Transverse colon (tissue), 4 donors: ENCODE data around the gene GNAI3. TPM values are rescaled to one million over a fixed set of nuclear protein-coding genes. Genes with fewer than 3 reads are reported as not detected.

Experiments
- DNase-seq: peaks from one replicate; pipeline ENCODE4 v3.0.0-alpha.2; 2019
- H3K27ac ChIP-seq, 4 donors: fragments of 200-600 bp; sonication (generic); 2 replicates each; pipeline ENCODE4 v1.5.1; 2016 to 2018; ENCODE audit warnings: inconsistent platforms in 4 of 4
- H3K27me3 ChIP-seq: fragments of 200-600 bp; sonication (generic); 2 replicates; pipeline ENCODE4 v1.5.1; 2017; ENCODE audit warnings: inconsistent platforms
- H3K36me3 ChIP-seq, 4 donors: fragments of 200-600 bp; sonication (generic); 2 replicates each; pipeline ENCODE4 v1.5.1; 2017 to 2019; ENCODE audit warnings: inconsistent platforms in 4 of 4
- H3K4me1 ChIP-seq, 4 donors: fragments of 200-600 bp; sonication (generic); 2 replicates each; pipeline ENCODE4 v1.5.1; 2017 to 2020; ENCODE audit warnings: inconsistent platforms in 4 of 4
- H3K4me3 ChIP-seq, 4 donors: fragments of 200-600 bp; sonication (generic); 1 replicate in 1 of 4; 2 replicates in 3 of 4; pipeline versions ENCODE4 v1.5.1 to v1.6.1; 2017 to 2019; ENCODE audit warnings: inconsistent platforms in 4 of 4
- H3K9me3 ChIP-seq, 2 donors: fragments of 200-600 bp; sonication (generic); 2 replicates each; pipeline ENCODE4 v1.5.1; 2017 to 2019; ENCODE audit warnings: inconsistent platforms in 2 of 2
- EP300 ChIP-seq: sonication (generic); formaldehyde crosslinking; IDR thresholded peaks from one replicate; pipeline ENCODE4 v1.6.1; 2017; ENCODE audit warnings: antibody characterized with exemption, low read depth
- POLR2A ChIP-seq: fragments of 450-650 bp; IDR thresholded peaks from one replicate; pipeline ENCODE4 v1.6.1; 2016; ENCODE audit warnings: antibody characterized with exemption, mild to moderate bottlenecking, moderate library complexity
- POLR2AphosphoS5 ChIP-seq, 3 donors: sonication (generic); formaldehyde crosslinking; IDR thresholded peaks; one replicate each; pipeline ENCODE4 v1.6.1; 2016; ENCODE audit warnings: antibody characterized with exemption in 3 of 3
- WGBS, 2 donors: methylation state at CpG; one replicate each; pipeline ENCODE4 v1.1.5; 2018; ENCODE audit warnings: low coverage in 1 of 2; 5-methylcytosine and 5-hydroxymethylcytosine counted together
- in situ Hi-C, 4 donors: fragments of 200-750 bp; cut with MboI; loops; one replicate each; pipeline versions ENCODE4 v1.15.0 to v1.15.1; 2017; ENCODE audit warnings: low sequenced_read_pairs in 3 of 4, low pct_ligation_motif_present in 1 of 4, low pct_unique_long_range_greater_than_20kb in 1 of 4
- intact Hi-C: fragments of 100-400 bp; cut with DNase I; formaldehyde crosslinking; loops from one replicate; pipeline ENCODE4 v1.15.1; 2023; ENCODE audit warnings: low total_unique reads
- total RNA-seq, 4 donors: library from RNA; depleted of rRNA; stranded (reverse); fragments of >200 nt; gene quantifications; one replicate each; pipeline ENCODE4 v1.1.0, GENCODE V29; 2016
- TF ChIP-seq, protein P1 (sequence below), 5 experiments: fragments of 200-600 bp in 3 of 5; fragments of 450-650 bp in 2 of 5; sonication (generic) in 3 of 5; IDR thresholded peaks; 1 replicate in 2 of 5; 2 replicates in 3 of 5; pipeline ENCODE4 v1.5.1; 2016 to 2017; ENCODE audit warnings: antibody characterized with exemption in 5 of 5, inconsistent platforms in 3 of 5, mild to moderate bottlenecking in 2 of 5, moderate library complexity in 1 of 5

Gene GNAI3
- total RNA-seq, 4 donors from 2014 or later = 2.2 to 7.5 (median 5.1) TPM

DNA sequence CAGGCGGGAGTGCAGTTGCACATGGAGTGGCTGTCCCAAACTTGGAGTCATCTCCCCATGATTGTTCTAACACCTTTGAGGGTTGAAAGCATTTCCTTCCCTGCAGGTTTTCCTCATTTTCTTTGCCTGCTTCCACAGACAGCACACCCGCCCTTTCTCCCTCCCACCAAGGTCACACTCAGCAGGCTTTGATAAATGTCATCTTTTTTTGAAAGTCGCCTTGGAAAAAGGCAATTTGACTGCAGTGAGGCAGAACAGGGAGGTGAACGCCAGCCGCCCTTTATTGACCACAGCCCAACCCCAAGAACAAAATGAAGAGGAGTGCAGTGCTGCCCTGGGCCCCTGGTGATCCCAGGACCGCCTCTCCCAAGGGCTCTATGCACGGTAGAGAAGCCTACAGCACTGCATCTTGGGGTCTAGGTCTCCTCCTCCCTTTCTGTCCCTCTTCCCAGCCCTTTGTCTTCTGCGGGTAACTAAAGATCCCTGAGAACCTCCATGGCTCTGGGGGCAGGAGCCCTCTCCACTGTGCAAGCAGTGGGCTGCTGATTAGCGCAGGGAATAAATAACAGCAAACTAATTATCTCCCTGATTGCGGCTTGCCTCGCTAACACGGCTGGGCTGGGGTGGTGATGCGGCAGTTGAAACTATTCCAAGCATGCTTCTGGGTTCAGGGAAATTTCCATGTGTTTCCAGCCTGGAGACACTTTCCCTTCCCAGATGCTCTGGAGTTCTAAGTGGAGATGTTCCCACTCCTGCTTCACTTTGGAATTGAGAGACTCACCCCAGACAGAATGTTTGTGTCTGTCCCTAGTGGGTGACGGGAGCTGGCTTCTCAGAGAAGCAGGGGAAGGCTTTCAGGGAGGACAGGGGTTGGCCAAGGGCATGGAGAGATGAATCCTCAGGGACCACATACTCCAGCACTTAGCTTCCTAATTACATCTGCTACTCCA lies 27.1 kb upstream of the GNAI3 start:
- no peak overlapping the region for H3K27ac ChIP-seq
- in situ Hi-C loops = no loop called here
- H3K4me3 ChIP-seq = no peak overlapping the region
- peaks cover 0 to 5% (median 0%) of the 10 kb centered on the region in 4 donors for H3K4me1 ChIP-seq
- H3K36me3 ChIP-seq = no peaks in the 10 kb centered on the region
- TF ChIP-seq POLR2AphosphoS5 (IDR thresholded peaks at IDR 0.05) (no peak), POLR2A (no peak), EP300 (no peak)
- TF ChIP-seq, protein P1, sequence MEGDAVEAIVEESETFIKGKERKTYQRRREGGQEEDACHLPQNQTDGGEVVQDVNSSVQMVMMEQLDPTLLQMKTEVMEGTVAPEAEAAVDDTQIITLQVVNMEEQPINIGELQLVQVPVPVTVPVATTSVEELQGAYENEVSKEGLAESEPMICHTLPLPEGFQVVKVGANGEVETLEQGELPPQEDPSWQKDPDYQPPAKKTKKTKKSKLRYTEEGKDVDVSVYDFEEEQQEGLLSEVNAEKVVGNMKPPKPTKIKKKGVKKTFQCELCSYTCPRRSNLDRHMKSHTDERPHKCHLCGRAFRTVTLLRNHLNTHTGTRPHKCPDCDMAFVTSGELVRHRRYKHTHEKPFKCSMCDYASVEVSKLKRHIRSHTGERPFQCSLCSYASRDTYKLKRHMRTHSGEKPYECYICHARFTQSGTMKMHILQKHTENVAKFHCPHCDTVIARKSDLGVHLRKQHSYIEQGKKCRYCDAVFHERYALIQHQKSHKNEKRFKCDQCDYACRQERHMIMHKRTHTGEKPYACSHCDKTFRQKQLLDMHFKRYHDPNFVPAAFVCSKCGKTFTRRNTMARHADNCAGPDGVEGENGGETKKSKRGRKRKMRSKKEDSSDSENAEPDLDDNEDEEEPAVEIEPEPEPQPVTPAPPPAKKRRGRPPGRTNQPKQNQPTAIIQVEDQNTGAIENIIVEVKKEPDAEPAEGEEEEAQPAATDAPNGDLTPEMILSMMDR (IDR thresholded peaks at IDR 0.05) = no peak
- DNase-seq = no peak
- 76 to 79% methylated on average over 9 to 14 of the region's 14 CpGs for WGBS, 2 donors
- H3K27me3 ChIP-seq = peaks cover 6% of the 10 kb centered on the region
- no peaks in the 10 kb centered on the region for H3K9me3 ChIP-seq
- intact Hi-C loops = no loop called here

DNA sequence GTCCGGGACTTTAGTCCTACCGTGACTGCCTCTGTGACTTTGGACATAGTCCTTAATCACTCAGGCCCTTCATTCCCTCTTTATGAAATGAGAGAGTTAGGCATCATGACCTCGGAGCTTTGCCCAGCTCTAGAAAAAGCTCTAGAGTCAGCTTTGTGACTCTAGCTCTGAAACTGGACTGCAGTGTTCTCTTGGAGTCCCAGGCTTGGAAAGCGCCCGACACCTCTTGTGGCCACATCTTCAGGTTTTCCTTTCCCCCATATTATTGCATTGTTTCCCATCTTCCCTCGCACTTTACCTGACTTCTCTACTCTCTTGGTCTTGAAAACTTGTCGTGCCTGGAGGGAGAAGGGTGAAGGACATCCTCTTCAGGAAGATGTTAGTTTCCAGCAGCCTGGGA lies 26.4 kb upstream of the GNAI3 start:
- no peak overlapping the region for H3K27ac ChIP-seq
- H3K4me1 ChIP-seq = no peaks in the 10 kb centered on the region
- peaks cover 6% of the 10 kb centered on the region for H3K27me3 ChIP-seq
- no peaks in the 10 kb centered on the region for H3K36me3 ChIP-seq
- WGBS, 2 donors = 79 to 92% methylated on average over 6 to 7 of the region's 7 CpGs
- in situ Hi-C loops = no loop called here
- intact Hi-C loops = no loop called here
- TF ChIP-seq POLR2AphosphoS5 (IDR thresholded peaks at IDR 0.05) (no peak), POLR2A (no peak)
- TF ChIP-seq, protein P1 (IDR thresholded peaks at IDR 0.05) = no peak
- H3K4me3 ChIP-seq = no peak overlapping the region
- no peak for DNase-seq
- H3K9me3 ChIP-seq = no peaks in the 10 kb centered on the region

DNA sequence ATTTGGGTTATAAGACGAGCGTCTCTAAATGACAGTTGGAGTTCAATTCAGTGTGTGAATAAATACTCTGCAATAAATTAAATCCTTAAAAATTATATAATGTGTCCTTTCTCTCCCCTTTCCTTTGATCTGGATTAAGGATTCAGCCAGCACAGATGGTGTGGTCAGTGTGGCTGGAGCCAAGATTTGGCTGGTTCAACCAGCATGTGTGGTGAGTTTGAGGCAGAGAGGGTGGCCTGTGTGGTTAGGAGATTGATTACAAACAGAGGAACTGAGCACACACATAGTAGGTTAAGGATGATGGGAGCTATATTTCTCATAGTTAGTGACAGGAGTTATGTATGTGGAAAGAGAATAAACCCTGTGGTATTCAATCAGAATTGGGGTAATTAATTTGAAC lies 24.7 kb upstream of the GNAI3 start:
- in situ Hi-C loops (no loop called here), intact Hi-C loops (no loop called here)
- no peaks in the 10 kb centered on the region for H3K9me3 ChIP-seq
- no peaks in the 10 kb centered on the region for H3K4me1 ChIP-seq
- 85 to 96% methylated on average over 2 of the region's 2 CpGs for WGBS, 2 donors
- no peak overlapping the region for H3K27ac ChIP-seq
- TF ChIP-seq POLR2A (no peak), POLR2AphosphoS5 (IDR thresholded peaks at IDR 0.05) (no peak)
- TF ChIP-seq, protein P1 (IDR thresholded peaks at IDR 0.05) = no peak
- no peak overlapping the region for H3K4me3 ChIP-seq
- no peaks in the 10 kb centered on the region for H3K36me3 ChIP-seq
- peaks cover 6% of the 10 kb centered on the region for H3K27me3 ChIP-seq
- no peak for DNase-seq

DNA sequence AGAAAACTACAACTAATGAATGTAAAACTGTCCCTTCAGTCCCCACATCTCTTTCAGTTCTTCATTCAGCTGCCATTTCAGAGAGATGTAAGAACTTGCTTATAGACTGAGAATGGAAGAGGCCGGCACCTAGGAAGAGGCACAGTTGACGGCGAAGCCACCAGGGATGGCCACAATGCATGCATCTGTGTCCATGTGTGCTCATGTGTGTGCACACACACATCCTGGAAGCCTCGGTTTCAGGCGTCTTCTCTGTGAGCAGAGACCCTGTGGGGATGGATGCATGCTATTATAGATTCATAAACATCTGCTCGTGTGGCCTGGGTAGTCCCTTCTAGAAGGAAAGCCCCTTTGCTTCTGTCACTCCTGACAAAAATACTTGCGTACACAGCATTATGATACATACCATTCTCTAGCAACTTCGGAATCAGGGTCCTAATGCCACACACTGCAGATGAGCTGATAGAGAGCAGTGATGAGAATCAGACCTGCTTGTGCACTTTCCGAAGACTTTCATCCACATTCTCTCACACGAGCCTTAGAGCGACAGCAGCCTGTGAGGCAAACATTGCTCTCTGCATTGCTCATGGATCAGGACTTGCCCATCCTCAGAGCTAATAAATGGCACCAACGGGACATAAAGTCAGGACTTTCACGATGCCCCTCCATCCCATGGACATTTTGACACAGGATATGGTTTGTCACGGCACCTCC lies 21.2 kb upstream of the GNAI3 start:
- H3K36me3 ChIP-seq = no peaks in the 10 kb centered on the region
- no peak overlapping the region for H3K27ac ChIP-seq
- intact Hi-C loops (no loop called here), in situ Hi-C loops (loop anchor here in 1 of 4 donors (25.0 kb wide), 1 partner anchor 460 kb away; the partner anchor contains the start of gene AHCYL1)
- no peak for DNase-seq
- no peaks in the 10 kb centered on the region for H3K9me3 ChIP-seq
- TF ChIP-seq POLR2A (no peak), POLR2AphosphoS5 (IDR thresholded peaks at IDR 0.05) (no peak), EP300 (no peak)
- TF ChIP-seq, protein P1 (IDR thresholded peaks at IDR 0.05) = no peak
- WGBS, 2 donors = 70 to 81% methylated on average over 3 to 14 of the region's 14 CpGs
- no peaks in the 10 kb centered on the region for H3K27me3 ChIP-seq
- H3K4me1 ChIP-seq = peaks cover 0 to 7% (median 1%) of the 10 kb centered on the region in 4 donors
- no peak overlapping the region for H3K4me3 ChIP-seq
